Left lung (tissue), 10 donors: ENCODE measurements around the gene CHD1. TPM values are rescaled to one million over a fixed set of nuclear protein-coding genes. Genes with fewer than 3 reads are reported as not detected.
A peak's percentile ranks its signal among the peaks of the same experiment; 100 is the strongest.

Source experiments
- ATAC-seq: fragments of 200-7000 bp; cut with Tn5 transposase; one replicate; pipeline ENCODE4 v1.9.1; 2020; ENCODE audit warnings: moderate library complexity
- DNase-seq, 4 donors: peaks; one replicate each; pipeline ENCODE4 v3.0.0-alpha.2; 2013 to 2020
- H3K27ac ChIP-seq, 2 donors: fragments of 200-600 bp; sonication (generic) in 1 of 2; one replicate each; pipeline versions ENCODE4 v1.5.0 to v1.8.0; 2020 to 2021
- H3K27me3 ChIP-seq, 2 donors: fragments of 200-600 bp; sonication (generic) in 1 of 2; one replicate each; pipeline versions ENCODE4 v1.5.0 to v1.8.0; 2020 to 2021
- H3K36me3 ChIP-seq, 2 donors: fragments of 200-600 bp; sonication (generic) in 1 of 2; one replicate each; pipeline versions ENCODE4 v1.5.0 to v1.8.0; 2020 to 2021
- H3K4me1 ChIP-seq, 2 donors: fragments of 200-600 bp; one replicate each; pipeline ENCODE4 v1.8.0; 2021
- H3K4me3 ChIP-seq, 2 donors: fragments of 200-600 bp; sonication (generic) in 1 of 2; one replicate each; pipeline versions ENCODE4 v1.5.0 to v1.8.0; 2020 to 2021; ENCODE audit warnings: mild to moderate bottlenecking in 1 of 2
- H3K9me3 ChIP-seq, 2 donors: fragments of 200-600 bp; sonication (generic) in 1 of 2; one replicate each; pipeline versions ENCODE4 v1.5.0 to v1.8.0; 2020 to 2021
- CTCF ChIP-seq, 2 donors: fragments of 200-600 bp; sonication (generic) in 1 of 2; IDR thresholded peaks; one replicate each; pipeline versions ENCODE4 v1.5.0 to v1.8.0; 2021; ENCODE audit warnings: antibody characterized with exemption in 2 of 2
- intact Hi-C, 2 donors: fragments of 100-400 bp; cut with DNase I; formaldehyde crosslinking; loops; one replicate each; pipeline versions ENCODE4 v1.11.2 to v1.14.2; 2022
- polyA plus RNA-seq, 6 donors: library from polyadenylated mRNA; unstranded; fragments of 120-200 nt; gene quantifications; one replicate each; pipeline ENCODE4 v1.2.1, GENCODE V29; 2013; ENCODE audit not compliant: insufficient read length in 6 of 6
- total RNA-seq, 2 donors: library from RNA; stranded (reverse); fragmentation: NEBNext Ultra II Directional; extraction: Animal tissue kit (Norgen Biotek cat#: 25700); gene quantifications; one replicate each; pipeline ENCODE4 v1.2.1, GENCODE V29; 2021
- donor health status: DM: no; HTN: yes; CAD: no.
- donor health status: DM: no; HTN: no; CAD: no.

The CHD1 gene
- total and polyA plus RNA-seq, 8 donors: 26.0 to 76.8 (median 64.0) TPM

GRCh38 chr5:98825582-98826375, 103.0 kb downstream of the CHD1 start:
- H3K4me3 ChIP-seq: no peak overlapping the region
- no peak overlapping the region for H3K27ac ChIP-seq
- no peak for TF ChIP-seq CTCF (IDR thresholded peaks at IDR 0.05)
- H3K27me3 ChIP-seq: no peaks in the 10 kb centered on the region
- no peaks in the 10 kb centered on the region for H3K4me1 ChIP-seq
- ATAC-seq (no peak), DNase-seq (no peak)
- intact Hi-C loops: no loop called here
- no peaks in the 10 kb centered on the region for H3K36me3 ChIP-seq
- peaks cover 0 to 8% of the 10 kb centered on the region in 2 donors for H3K9me3 ChIP-seq

- ATAC-seq: peak; percentile 96
- no peaks in the 10 kb centered on the region for H3K36me3 ChIP-seq
- H3K4me1 ChIP-seq: no peaks in the 10 kb centered on the region
- TF ChIP-seq CTCF (IDR thresholded peaks at IDR 0.05): no peak
- intact Hi-C loops: no loop called here
- H3K4me3 ChIP-seq: no peak overlapping the region
- H3K27me3 ChIP-seq: no peaks in the 10 kb centered on the region
- no peak overlapping the region for H3K27ac ChIP-seq
- peaks cover 0 to 10% of the 10 kb centered on the region in 2 donors for H3K9me3 ChIP-seq
- DNase-seq: peak in 2 of 4 donors; percentile 25 to 74
Observed at GRCh38 chr5:98816582-98817222, 112.1 kb downstream of the CHD1 start.

- no peak for TF ChIP-seq CTCF (IDR thresholded peaks at IDR 0.05)
- Histone ChIP-seq H3K9me3 (no peaks in the 10 kb centered on the region), H3K36me3 (no peaks in the 10 kb centered on the region), H3K4me3 (no peak overlapping the region), H3K27me3 (no peaks in the 10 kb centered on the region), H3K4me1 (no peaks in the 10 kb centered on the region), H3K27ac (no peak overlapping the region)
- DNase-seq: no peak
- ATAC-seq: no peak
- intact Hi-C loops: no loop called here
Observed at GRCh38 chr5:98813755-98814154, 115.1 kb downstream of the CHD1 start.

GRCh38 chr5:98810206-98810605, 118.6 kb downstream of the CHD1 start:
- no peak for TF ChIP-seq CTCF (IDR thresholded peaks at IDR 0.05)
- H3K4me1 ChIP-seq: no peaks in the 10 kb centered on the region
- intact Hi-C loops: no loop called here
- no peak overlapping the region for H3K27ac ChIP-seq
- DNase-seq: no peak
- ATAC-seq: no peak
- H3K4me3 ChIP-seq: no peak overlapping the region
- peaks cover 0 to 23% of the 10 kb centered on the region in 2 donors for H3K9me3 ChIP-seq
- H3K36me3 ChIP-seq: no peaks in the 10 kb centered on the region
- H3K27me3 ChIP-seq: no peaks in the 10 kb centered on the region

- ATAC-seq: no peak
- no peak for TF ChIP-seq CTCF (IDR thresholded peaks at IDR 0.05)
- intact Hi-C loops: no loop called here
Observed at GRCh38 chr5:98807806-98808205, 121.0 kb downstream of the CHD1 start.

More at GRCh38 chr5:98807806-98808205, 121.0 kb downstream of the CHD1 start:
- Histone ChIP-seq H3K36me3 (no peaks in the 10 kb centered on the region), H3K9me3 (peaks cover 0 to 23% of the 10 kb centered on the region in 2 donors), H3K4me1 (no peaks in the 10 kb centered on the region), H3K4me3 (no peak overlapping the region), H3K27me3 (no peaks in the 10 kb centered on the region), H3K27ac (no peak overlapping the region)
- DNase-seq: no peak
